IMR-90 (cell line): ENCODE measurements around the gene S1PR4.

Source experiments
- CHD1 ChIP-seq: IDR thresholded peaks from 2 replicates; pipeline ENCODE4 v1.6.1; 2012; ENCODE audit warnings: low read depth, low read length, improper control_type of control experiment
- CTCF ChIP-seq: conservative IDR thresholded peaks from 2 replicates; pipeline ENCODE4 v1.5.1; 2012; ENCODE audit warnings: mild to moderate bottlenecking, low read depth, low read length, improper control_type of control experiment
- ELK1 ChIP-seq: fragments of 150-350 bp; IDR thresholded peaks from 2 replicates; pipeline ENCODE4 v1.6.1; 2016; ENCODE audit warnings: low read depth, mild to moderate bottlenecking, low read length, moderate library complexity, borderline replicate concordance
- MXI1 ChIP-seq: IDR thresholded peaks from 2 replicates; pipeline ENCODE4 v1.6.1; 2012; ENCODE audit warnings: low read depth, mild to moderate bottlenecking, low read length, moderate library complexity, borderline replicate concordance
- NFE2L2 ChIP-seq: fragments of 150-350 bp; IDR thresholded peaks from 2 replicates; pipeline ENCODE4 v1.6.1; 2016; ENCODE audit warnings: low read depth, mild to moderate bottlenecking, low read length
- POLR2A ChIP-seq: IDR thresholded peaks from 2 replicates; pipeline ENCODE4 v1.6.1; 2012; ENCODE audit warnings: mild to moderate bottlenecking, low read depth, low read length
- RAD21 ChIP-seq: IDR thresholded peaks from 2 replicates; pipeline ENCODE4 v1.6.1; 2012; ENCODE audit warnings: low read length, improper control_type of control experiment
- RCOR1 ChIP-seq: IDR thresholded peaks from 2 replicates; pipeline ENCODE4 v1.6.1; 2012; ENCODE audit warnings: mild to moderate bottlenecking, low read length, improper control_type of control experiment; ENCODE audit not compliant: insufficient replicate concordance
- USF2 ChIP-seq: fragments of 150-350 bp; IDR thresholded peaks from 2 replicates; pipeline ENCODE4 v1.6.1; 2017; ENCODE audit warnings: mild to moderate bottlenecking, antibody characterized with exemption, low read length, low read depth

- TF ChIP-seq CTCF (no peak), POLR2A (no peak), USF2 (no peak), MXI1 (no peak), RAD21 (no peak), RCOR1 (no peak), NFE2L2 (no peak), ELK1 (no peak), CHD1 (no peak)
These were observed 23.3 kb downstream of the S1PR4 start for GRCh38 chr19:3201911-3202310.
